Testis (tissue), 2 donors: ENCODE results near the gene CGAS.

Experiments
- POLR2A ChIP-seq: fragments of 450-650 bp; IDR thresholded peaks from one replicate; pipeline ENCODE4 v1.6.1; 2017; ENCODE audit warnings: antibody characterized with exemption, mild to moderate bottlenecking, moderate library complexity
- TF ChIP-seq, protein P1 (sequence below), 3 experiments: fragments of 450-650 bp in 2 of 3; fragments of 200-600 bp in 1 of 3; sonication (generic) in 1 of 3; IDR thresholded peaks; one replicate each; pipeline ENCODE4 v1.5.1; 2016 to 2019; ENCODE audit warnings: antibody characterized with exemption in 3 of 3, mild to moderate bottlenecking in 2 of 3, moderate library complexity in 1 of 3

GRCh38 chr6:73435236-73435635 is 16.9 kb downstream of the CGAS start:
- TF ChIP-seq, protein P1, sequence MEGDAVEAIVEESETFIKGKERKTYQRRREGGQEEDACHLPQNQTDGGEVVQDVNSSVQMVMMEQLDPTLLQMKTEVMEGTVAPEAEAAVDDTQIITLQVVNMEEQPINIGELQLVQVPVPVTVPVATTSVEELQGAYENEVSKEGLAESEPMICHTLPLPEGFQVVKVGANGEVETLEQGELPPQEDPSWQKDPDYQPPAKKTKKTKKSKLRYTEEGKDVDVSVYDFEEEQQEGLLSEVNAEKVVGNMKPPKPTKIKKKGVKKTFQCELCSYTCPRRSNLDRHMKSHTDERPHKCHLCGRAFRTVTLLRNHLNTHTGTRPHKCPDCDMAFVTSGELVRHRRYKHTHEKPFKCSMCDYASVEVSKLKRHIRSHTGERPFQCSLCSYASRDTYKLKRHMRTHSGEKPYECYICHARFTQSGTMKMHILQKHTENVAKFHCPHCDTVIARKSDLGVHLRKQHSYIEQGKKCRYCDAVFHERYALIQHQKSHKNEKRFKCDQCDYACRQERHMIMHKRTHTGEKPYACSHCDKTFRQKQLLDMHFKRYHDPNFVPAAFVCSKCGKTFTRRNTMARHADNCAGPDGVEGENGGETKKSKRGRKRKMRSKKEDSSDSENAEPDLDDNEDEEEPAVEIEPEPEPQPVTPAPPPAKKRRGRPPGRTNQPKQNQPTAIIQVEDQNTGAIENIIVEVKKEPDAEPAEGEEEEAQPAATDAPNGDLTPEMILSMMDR (IDR thresholded peaks at IDR 0.05): no peak
- TF ChIP-seq POLR2A: no peak
